Right ventricle myocardium superior (tissue), 1 donor: Measurements from ENCODE around the gene ACTL9. TPM values are rescaled to one million over a fixed set of nuclear protein-coding genes. Genes with fewer than 3 reads are reported as not detected.

Source experiments
- ATAC-seq: fragments of 200-7000 bp; cut with Tn5 transposase; one replicate; pipeline ENCODE4 v1.9.1; 2020; ENCODE audit warnings: mild to moderate bottlenecking; ENCODE audit not compliant: poor library complexity
- DNase-seq: peaks from one replicate; pipeline ENCODE4 v3.0.0-alpha.2; 2020
- intact Hi-C: fragments of 100-400 bp; cut with DNase I; formaldehyde crosslinking; loops from one replicate; pipeline ENCODE4 v1.11.2; 2022
- total RNA-seq: library from RNA; stranded (reverse); fragmentation: NEBNext Ultra II Directional; extraction: Animal tissue kit (Norgen Biotek cat#: 25700); gene quantifications from one replicate; pipeline ENCODE4 v1.2.1, GENCODE V29; 2021
- donor health status: DM: no; HTN: yes; CAD: no; lungs with severe emphysema.

Gene ACTL9
- total RNA-seq, 1 donor from 2014 or later: not detected

- intact Hi-C loops: no loop called here
- DNase-seq (no peak), ATAC-seq (no peak)
Measured at GRCh38 chr19:8690753-8691539, 7.6 kb downstream of the ACTL9 start.

- DNase-seq: no peak
- ATAC-seq: no peak
- intact Hi-C loops: no loop called here
Measured at GRCh38 chr19:8688930-8689329, 9.7 kb downstream of the ACTL9 start.

GRCh38 chr19:8686549-8686948 lies 12.0 kb downstream of the ACTL9 start:
- DNase-seq (no peak), ATAC-seq (no peak)
- intact Hi-C loops: no loop called here

- ATAC-seq (no peak), DNase-seq (no peak)
- intact Hi-C loops: no loop called here
Measured at GRCh38 chr19:8684001-8684902, 14.3 kb downstream of the ACTL9 start.

- no peak for ATAC-seq
- DNase-seq: no peak
- intact Hi-C loops: no loop called here
Measured at GRCh38 chr19:8682931-8683330, 15.7 kb downstream of the ACTL9 start.

- ATAC-seq: no peak
- intact Hi-C loops: no loop called here
Measured at GRCh38 chr19:8682472-8682871, 16.1 kb downstream of the ACTL9 start.

GRCh38 chr19:8681345-8682029 lies 17.1 kb downstream of the ACTL9 start:
- DNase-seq (no peak), ATAC-seq (no peak)
- intact Hi-C loops: no loop called here

More at GRCh38 chr19:8682472-8682871, 16.1 kb downstream of the ACTL9 start:
- no peak for DNase-seq

GRCh38 chr19:8680676-8681344 lies 17.8 kb downstream of the ACTL9 start:
- DNase-seq: no peak
- ATAC-seq: no peak
- intact Hi-C loops: no loop called here

- DNase-seq (no peak), ATAC-seq (no peak)
- intact Hi-C loops: no loop called here
Measured at GRCh38 chr19:8678244-8678807, 20.3 kb downstream of the ACTL9 start.

GRCh38 chr19:8675066-8675465 lies 23.5 kb downstream of the ACTL9 start:
- ATAC-seq (no peak), DNase-seq (no peak)
- intact Hi-C loops: no loop called here

GRCh38 chr19:8673276-8673891 lies 25.2 kb downstream of the ACTL9 start:
- no peak for ATAC-seq
- intact Hi-C loops: no loop called here
- no peak for DNase-seq

- intact Hi-C loops: no loop called here
- ATAC-seq: no peak
Measured at GRCh38 chr19:8666814-8667405, 31.7 kb downstream of the ACTL9 start.

GRCh38 chr19:8665468-8666213 lies 33.0 kb downstream of the ACTL9 start:
- intact Hi-C loops: no loop called here
- DNase-seq (no peak), ATAC-seq (no peak)

More at GRCh38 chr19:8666814-8667405, 31.7 kb downstream of the ACTL9 start:
- no peak for DNase-seq

- no peak for DNase-seq
- ATAC-seq: no peak
- intact Hi-C loops: no loop called here
Measured at GRCh38 chr19:8664671-8665057, 33.9 kb downstream of the ACTL9 start.

GRCh38 chr19:8663920-8664670 lies 34.5 kb downstream of the ACTL9 start:
- DNase-seq (no peak), ATAC-seq (no peak)

GRCh38 chr19:8662263-8662662 lies 36.3 kb downstream of the ACTL9 start:
- intact Hi-C loops: no loop called here
- DNase-seq (no peak), ATAC-seq (no peak)

More at GRCh38 chr19:8663920-8664670, 34.5 kb downstream of the ACTL9 start:
- intact Hi-C loops: no loop called here
